ENCODE measurements around the gene DNM3. TPM values are rescaled to one million over a fixed set of nuclear protein-coding genes. Genes with fewer than 3 reads are reported as not detected.
"Not testable (repeated sequence)": the region's sequence is repeated elsewhere in the genome, so short reads cannot be mapped to it uniquely, and the experiment has no call there.

The DNM3 gene
- total RNA-seq, 1 donor from 2014 or later: 1.8 TPM

GRCh38 chr1:172041102-172041501, 199.8 kb downstream of the DNM3 start:
- no peak overlapping the region for H3K4me3 ChIP-seq (ENCODE audit: low read depth, low read length)
- TF ChIP-seq, protein P1, sequence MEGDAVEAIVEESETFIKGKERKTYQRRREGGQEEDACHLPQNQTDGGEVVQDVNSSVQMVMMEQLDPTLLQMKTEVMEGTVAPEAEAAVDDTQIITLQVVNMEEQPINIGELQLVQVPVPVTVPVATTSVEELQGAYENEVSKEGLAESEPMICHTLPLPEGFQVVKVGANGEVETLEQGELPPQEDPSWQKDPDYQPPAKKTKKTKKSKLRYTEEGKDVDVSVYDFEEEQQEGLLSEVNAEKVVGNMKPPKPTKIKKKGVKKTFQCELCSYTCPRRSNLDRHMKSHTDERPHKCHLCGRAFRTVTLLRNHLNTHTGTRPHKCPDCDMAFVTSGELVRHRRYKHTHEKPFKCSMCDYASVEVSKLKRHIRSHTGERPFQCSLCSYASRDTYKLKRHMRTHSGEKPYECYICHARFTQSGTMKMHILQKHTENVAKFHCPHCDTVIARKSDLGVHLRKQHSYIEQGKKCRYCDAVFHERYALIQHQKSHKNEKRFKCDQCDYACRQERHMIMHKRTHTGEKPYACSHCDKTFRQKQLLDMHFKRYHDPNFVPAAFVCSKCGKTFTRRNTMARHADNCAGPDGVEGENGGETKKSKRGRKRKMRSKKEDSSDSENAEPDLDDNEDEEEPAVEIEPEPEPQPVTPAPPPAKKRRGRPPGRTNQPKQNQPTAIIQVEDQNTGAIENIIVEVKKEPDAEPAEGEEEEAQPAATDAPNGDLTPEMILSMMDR (conservative IDR thresholded peaks at IDR 0.05; ENCODE audit: low read depth, low read length): no peak
- DNase-seq (ENCODE audit: low read depth): no peak

DNA sequence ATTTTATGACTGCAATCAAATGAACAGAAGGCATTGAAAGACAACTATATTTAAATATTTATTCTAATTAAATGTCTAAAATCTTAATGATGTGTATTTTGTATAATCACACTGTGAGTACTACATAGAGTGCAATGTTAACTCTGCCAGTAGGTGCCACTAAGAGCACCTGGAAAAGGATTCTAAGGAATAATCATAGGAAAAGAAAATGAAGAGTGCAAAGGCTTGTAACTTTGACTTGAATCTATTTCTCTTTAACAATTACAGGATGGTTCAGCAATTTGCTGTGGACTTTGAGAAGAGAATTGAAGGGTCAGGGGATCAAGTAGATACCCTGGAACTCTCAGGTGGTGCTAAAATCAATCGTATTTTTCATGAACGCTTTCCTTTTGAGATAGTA, 200.4 kb downstream of the DNM3 start:
- no peak overlapping the region for H3K4me3 ChIP-seq (ENCODE audit: low read depth, low read length)
- TF ChIP-seq, protein P1 (conservative IDR thresholded peaks at IDR 0.05; ENCODE audit: low read depth, low read length): peak; percentile 61
- DNase-seq (ENCODE audit: low read depth): no peak

DNA sequence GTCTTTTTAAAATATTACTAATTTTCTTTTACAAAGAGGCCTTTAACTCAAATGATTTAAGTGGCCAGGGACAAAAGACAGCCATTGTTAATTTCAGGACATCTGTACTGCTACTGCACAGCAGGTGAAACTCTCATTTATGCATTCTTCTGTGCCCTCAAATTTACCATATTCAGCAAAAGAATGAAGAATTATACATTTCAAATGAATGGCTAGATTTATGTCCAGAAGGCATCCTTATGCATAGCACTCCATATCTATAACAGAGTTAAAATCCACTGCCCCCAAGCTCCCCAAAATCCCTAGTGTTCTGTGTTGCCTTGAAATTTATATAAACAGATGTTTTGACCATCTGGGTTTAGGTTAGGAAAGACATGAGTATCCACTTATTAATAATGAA, 202.6 kb downstream of the DNM3 start:
- H3K4me3 ChIP-seq (ENCODE audit: low read depth, low read length): no peak overlapping the region
- no peak for DNase-seq (ENCODE audit: low read depth)
- TF ChIP-seq, protein P1 (conservative IDR thresholded peaks at IDR 0.05; ENCODE audit: low read depth, low read length): no peak

- TF ChIP-seq, protein P1 (conservative IDR thresholded peaks at IDR 0.05; ENCODE audit: low read depth, low read length): no peak
- DNase-seq (ENCODE audit: low read depth): no peak
- no peak overlapping the region for H3K4me3 ChIP-seq (ENCODE audit: low read depth, low read length)
Observed at GRCh38 chr1:172051898-172052297, 210.6 kb downstream of the DNM3 start.

- no peak for DNase-seq (ENCODE audit: low read depth)
- no peak overlapping the region for H3K4me3 ChIP-seq (ENCODE audit: low read depth, low read length)
- TF ChIP-seq, protein P1 (conservative IDR thresholded peaks at IDR 0.05; ENCODE audit: low read depth, low read length): no peak
Observed at GRCh38 chr1:172054172-172054571, 212.9 kb downstream of the DNM3 start.

GRCh38 chr1:172055816-172056419, 214.6 kb downstream of the DNM3 start:
- H3K4me3 ChIP-seq (ENCODE audit: low read depth, low read length); DNase-seq (ENCODE audit: low read depth): not testable (repeated sequence)

GRCh38 chr1:172068334-172068733, 227.0 kb downstream of the DNM3 start:
- H3K4me3 ChIP-seq (ENCODE audit: low read depth, low read length): no peak overlapping the region
- TF ChIP-seq, protein P1 (conservative IDR thresholded peaks at IDR 0.05; ENCODE audit: low read depth, low read length): no peak
- DNase-seq (ENCODE audit: low read depth): no peak

Measured in epithelial cell of proximal tubule (primary cell).